Activated CD8-positive, alpha-beta memory T cell treated with anti-CD3 and anti-CD28 coated beads, Interleukin-2, amount 50 U/mL, for 24 hours (primary cell): ENCODE measurements around the gene FOXP3.

Experiments
- DNase-seq: peaks from one replicate; pipeline ENCODE4 v3.0.0-alpha.2; 2020; ENCODE audit errors: extremely low read depth

The FOXP3 gene

GRCh38 chrX:49273181-49273727, 8.7 kb upstream of the FOXP3 start:
- no peak for DNase-seq

- no peak for DNase-seq
Observed at GRCh38 chrX:49272421-49272820, 7.9 kb upstream of the FOXP3 start.

DNA sequence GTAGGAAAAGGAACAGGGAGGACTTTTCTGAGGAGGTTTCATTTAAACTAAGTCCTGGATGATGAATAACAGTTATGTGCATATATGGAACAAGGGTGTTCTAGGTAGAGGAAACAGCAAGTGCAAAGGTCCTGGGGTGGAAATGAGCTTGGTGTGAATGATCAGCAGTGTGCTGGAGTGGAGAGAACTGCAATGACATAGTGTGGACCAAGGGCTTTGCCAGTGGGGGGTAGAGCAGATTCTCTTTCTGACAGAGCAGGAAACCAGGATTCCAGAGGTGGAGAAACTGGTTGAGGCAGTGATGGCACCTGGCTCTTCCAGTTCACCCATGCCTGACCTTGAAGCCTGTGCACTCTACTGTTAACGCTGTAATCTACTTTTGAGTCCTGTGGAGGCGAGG, 6.8 kb upstream of the FOXP3 start:
- no peak for DNase-seq

DNA sequence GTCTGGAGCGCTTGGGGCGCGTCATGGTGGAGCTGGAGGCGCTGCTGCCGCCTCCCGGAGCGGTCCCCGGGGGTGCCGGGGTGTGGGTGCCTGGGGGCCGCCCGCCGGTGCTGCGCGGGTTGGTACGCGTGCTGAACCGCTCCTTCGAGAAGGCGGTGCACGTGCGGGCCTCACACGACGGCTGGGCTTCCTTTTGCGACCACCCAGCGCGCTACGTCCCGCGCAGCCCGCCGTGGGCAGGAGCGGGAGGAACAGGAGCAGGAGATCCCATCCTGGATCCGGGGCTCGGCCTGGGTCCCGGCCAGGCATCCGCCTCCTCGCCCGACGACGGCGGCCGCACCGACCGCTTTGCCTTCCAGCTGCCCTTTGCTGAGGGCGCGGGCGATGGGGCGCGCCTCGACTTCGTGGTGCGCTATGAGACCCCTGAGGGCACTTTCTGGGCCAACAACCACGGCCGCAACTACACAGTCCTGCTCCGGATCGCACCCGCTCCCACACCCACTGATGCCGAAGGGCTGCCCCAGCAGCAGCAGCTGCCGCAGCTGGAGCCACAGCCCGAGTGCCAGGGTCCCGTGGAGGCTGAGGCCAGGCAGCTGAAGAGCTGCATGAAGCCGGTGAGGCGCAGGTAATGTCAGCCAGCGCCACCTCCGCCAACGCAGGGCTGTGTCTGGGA, 5.9 kb upstream of the FOXP3 start:
- no peak for DNase-seq

DNA sequence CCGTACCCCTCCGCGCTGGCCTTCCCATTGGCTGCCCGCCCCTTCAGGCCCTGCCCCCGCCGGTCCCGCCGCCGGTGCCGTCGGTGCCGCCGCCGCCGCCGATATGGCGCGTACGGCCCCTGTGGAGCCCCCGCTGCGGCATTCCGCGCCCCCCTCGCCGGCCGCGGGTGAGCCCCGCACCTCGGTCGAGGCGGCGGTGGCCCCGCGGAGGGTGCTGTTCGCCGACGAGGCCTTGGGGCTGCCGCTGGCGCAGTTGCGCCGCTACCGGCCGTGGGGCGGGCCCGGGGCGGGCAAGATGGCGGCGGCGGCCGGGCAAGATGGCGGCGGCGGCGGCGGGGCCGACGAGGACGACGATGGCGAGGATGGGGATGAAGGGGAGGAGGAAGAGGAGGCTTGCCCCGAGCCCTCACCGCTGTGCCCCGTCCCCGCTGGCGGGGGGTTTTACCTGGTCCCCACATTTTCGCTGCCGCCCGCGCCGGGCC, 5.3 kb upstream of the FOXP3 start, which contains the start of gene PPP1R3F:
Gene PPP1R3F (plus strand): TSS at position 27 of the 482 bp plus-strand sequence. CDS start 77 bp downstream, at position 104.
- DNase-seq, result no peak

DNA sequence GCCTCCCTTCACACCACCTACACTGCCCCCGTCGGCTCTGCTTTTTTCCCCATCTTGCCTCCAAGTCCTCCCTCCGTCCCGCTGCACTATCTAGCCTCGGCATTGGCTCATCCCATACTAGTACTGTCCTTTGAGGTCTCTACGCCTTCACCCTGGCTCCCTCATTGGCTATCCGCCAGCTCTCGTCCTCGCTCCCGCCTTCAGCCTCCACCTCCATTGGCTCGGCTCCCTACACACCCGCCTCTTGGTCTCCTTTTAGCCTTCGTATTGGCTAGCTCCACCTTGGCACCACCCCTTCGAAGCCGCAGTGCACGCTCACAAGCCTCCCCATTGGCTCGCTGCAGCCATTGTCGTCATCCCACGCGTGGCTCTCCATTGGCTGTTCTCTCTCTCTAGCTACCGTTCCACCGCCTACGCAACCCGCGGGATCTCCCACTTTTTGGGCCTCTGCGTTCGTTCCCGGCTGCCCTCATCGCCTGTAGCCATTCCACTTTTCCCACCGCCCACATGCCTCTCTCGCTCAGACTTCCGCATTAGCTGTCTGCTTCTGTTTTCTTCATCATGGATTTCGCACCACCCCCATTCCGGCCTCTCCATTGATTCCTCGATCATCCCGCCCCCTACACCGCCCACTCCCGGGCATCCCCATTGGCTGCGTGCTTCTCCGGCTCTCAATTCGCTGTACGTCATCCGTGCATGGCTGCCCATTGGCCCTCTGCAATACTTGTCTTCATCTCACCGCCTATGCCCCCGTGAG, 4.7 kb upstream of the FOXP3 start:
- DNase-seq, result peak; percentile 86

GRCh38 chrX:49268702-49269009, 4.1 kb upstream of the FOXP3 start:
- DNase-seq, result no peak

GRCh38 chrX:49266523-49267445, 2.3 kb upstream of the FOXP3 start:
- no peak for DNase-seq

- no peak for DNase-seq
Observed at GRCh38 chrX:49263631-49264030, 879 bp downstream of the FOXP3 start.

DNA sequence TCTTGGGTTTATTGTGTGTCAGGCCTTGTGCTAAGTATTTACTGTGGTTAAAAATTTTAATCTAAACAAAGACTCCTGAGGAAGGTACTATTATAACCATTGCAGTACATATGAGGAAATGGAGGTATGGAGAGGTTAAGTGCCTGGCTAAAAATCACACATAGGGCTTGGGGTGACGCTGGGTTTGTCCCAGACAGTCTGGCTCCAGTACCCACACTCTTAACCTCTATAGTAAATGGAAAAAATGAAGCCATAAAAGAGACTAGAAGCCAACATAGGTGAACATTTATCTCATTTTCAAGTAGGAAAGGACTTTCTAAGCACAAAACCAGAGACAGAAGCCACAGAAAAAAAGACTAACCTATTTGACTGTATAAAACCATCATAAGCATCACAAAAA, 1.9 kb downstream of the FOXP3 start:
- DNase-seq, result no peak

DNA sequence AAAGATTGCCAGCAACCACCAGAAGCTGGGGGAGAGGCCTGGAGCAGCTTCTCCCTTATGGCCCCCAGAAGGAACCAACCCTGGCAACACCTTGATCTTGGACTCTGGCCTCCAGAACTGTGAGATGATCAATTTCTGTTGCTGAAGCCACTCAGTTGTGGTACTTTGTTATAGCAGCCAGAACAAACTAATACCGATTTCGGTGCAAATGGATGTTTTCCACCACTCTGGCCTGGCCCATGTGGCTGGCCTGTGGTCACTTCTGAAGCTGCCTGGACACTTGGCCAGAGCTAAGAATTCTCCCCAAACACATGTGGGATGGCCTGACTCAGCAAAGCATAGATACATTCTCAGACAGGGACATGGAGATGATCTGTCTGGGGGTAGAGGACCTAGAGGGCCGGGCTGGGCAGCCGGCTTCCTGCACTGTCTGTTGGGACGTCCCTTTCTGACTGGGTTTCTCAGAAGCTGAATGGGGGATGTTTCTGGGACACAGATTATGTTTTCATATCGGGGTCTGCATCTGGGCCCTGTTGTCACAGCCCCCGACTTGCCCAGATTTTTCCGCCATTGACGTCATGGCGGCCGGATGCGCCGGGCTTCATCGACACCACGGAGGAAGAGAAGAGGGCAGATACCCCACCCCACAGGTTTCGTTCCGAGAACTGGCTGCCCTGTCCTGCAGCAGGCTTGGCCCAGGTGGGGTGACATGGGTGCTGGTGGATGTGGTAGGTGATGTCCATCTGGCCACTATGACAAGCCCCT, 4.1 kb downstream of the FOXP3 start:
- no peak for DNase-seq

DNA sequence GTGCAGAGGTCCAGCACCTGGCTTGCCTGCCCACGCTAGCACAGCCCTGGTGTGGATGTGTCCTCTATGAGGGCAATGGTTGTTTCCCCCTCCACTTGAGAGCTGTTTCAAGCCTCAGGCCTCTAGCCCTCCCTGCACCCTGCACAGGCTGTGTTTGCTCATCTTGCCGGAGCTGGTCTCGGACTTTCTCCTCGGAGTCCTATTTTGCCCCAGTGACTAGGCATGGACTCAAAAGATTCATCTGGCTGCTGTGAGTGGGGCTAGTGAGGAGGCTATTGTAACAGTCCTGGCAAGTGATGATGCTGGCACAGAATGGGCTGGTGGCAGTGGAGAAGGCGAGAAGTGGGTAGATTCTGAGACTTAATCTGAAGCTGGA, 5.8 kb downstream of the FOXP3 start:
- no peak for DNase-seq

- no peak for DNase-seq
Observed at GRCh38 chrX:49257846-49258748, 6.4 kb downstream of the FOXP3 start.

- DNase-seq, result no peak
Observed at GRCh38 chrX:49257074-49257790, 7.3 kb downstream of the FOXP3 start.

- DNase-seq, result no peak
Observed at GRCh38 chrX:49256268-49256995, 8.1 kb downstream of the FOXP3 start.

- DNase-seq, result no peak
Observed at GRCh38 chrX:49254639-49255038, 9.9 kb downstream of the FOXP3 start.

GRCh38 chrX:49251325-49251724, 13.2 kb downstream of the FOXP3 start:
- no peak for DNase-seq

DNA sequence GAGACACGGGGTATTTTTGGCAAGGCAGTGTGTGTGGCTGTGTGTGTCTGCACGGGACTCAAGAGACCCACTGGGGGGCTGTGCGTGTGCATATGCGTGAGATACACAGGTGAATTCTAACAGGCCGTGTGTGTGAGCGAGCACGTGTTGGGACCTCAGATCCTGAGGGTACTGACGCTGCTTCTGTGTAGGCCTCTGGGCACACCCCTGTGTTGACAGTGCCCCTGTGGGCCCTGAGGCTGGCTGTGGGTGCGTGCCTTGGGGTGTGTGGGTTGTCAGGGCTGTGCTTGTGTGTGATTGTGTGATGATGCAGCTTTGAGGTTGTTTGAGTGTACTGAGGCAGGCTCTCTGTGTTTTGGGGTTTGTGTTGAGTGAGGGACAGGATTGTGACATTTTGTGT, 13.9 kb downstream of the FOXP3 start:
- DNase-seq, result no peak

- no peak for DNase-seq
Observed at GRCh38 chrX:49250066-49250465, 14.4 kb downstream of the FOXP3 start.
